Endothelial cell of umbilical vein (primary cell): ENCODE results near the gene SLC9A1.

Experiments used
- CTCF ChIP-seq, 2 donors: IDR thresholded peaks; 1 replicate in 1 of 2; 2 replicates in 1 of 2; pipeline ENCODE4 v1.5.1; 2011; ENCODE audit warnings: low read length in 2 of 2, mild to moderate bottlenecking in 2 of 2, moderate library complexity in 2 of 2, control low read depth in 1 of 2, inconsistent platforms in 1 of 2, low read depth in 1 of 2; ENCODE audit not compliant: insufficient read depth in 1 of 2; ENCODE audit errors: extremely low read depth in 1 of 2
- EZH2 ChIP-seq: IDR thresholded peaks from 2 replicates; pipeline ENCODE4 v1.6.1; 2012; ENCODE audit warnings: borderline replicate concordance, low read depth, mild to moderate bottlenecking, moderate library complexity, low read length, inconsistent platforms; ENCODE audit not compliant: severe bottlenecking
- FOS ChIP-seq: IDR thresholded peaks from 2 replicates; pipeline ENCODE4 v1.6.1; 2011; ENCODE audit warnings: mild to moderate bottlenecking, low read length, moderate library complexity, borderline replicate concordance; ENCODE audit not compliant: insufficient read depth
- GATA2 ChIP-seq: IDR thresholded peaks from 2 replicates; pipeline ENCODE4 v1.7.0; 2011; ENCODE audit warnings: low read depth, mild to moderate bottlenecking, moderate library complexity, mixed read lengths, low read length; ENCODE audit not compliant: insufficient read length, insufficient read depth
- JUN ChIP-seq: IDR thresholded peaks from 2 replicates; pipeline ENCODE4 v1.6.1; 2011; ENCODE audit warnings: borderline replicate concordance, low read depth; ENCODE audit not compliant: insufficient read length, insufficient read depth
- MAX ChIP-seq: IDR thresholded peaks from 2 replicates; pipeline ENCODE4 v1.6.1; 2011; ENCODE audit not compliant: insufficient read depth, insufficient read length
- MYC ChIP-seq: IDR thresholded peaks from one replicate; pipeline ENCODE4 v1.6.1; 2011; ENCODE audit warnings: mild to moderate bottlenecking, low read depth, low read length
- POLR2A ChIP-seq: IDR thresholded peaks from 2 replicates; pipeline ENCODE4 v1.6.1; 2012; ENCODE audit warnings: low read depth, mild to moderate bottlenecking, control low read depth, low read length
- POLR2AphosphoS5 ChIP-seq: IDR thresholded peaks from 2 replicates; pipeline ENCODE4 v1.6.1; 2012; ENCODE audit warnings: low read depth, mild to moderate bottlenecking, control low read depth, low read length, moderate library complexity; ENCODE audit not compliant: insufficient read depth

GRCh38 chr1:27148591-27148990 is 6.3 kb downstream of the SLC9A1 start:
- TF ChIP-seq CTCF (IDR thresholded peaks at IDR 0.05; ENCODE audit: extremely low read depth in 1 of 2, insufficient read depth in 1 of 2, low read depth in 1 of 2, low read length in 2 of 2) (no peak), EZH2 (no peak), MAX (no peak), POLR2A (no peak), POLR2AphosphoS5 (no peak), MYC (no peak), FOS (no peak), JUN (no peak), GATA2 (no peak)
